Activated T-cell treated with anti-CD3 and anti-CD28 coated beads, Interleukin-2, amount 50 U/mL, for 48 hours (primary cell): ENCODE data around the gene ADM2.
"Not testable (repeated sequence)": the region's sequence is repeated elsewhere in the genome, so short reads cannot be mapped to it uniquely, and the experiment has no call there.

Experiments used
- DNase-seq, 2 experiments: peaks; one replicate each; pipeline ENCODE4 v3.0.0-alpha.2; 2020

ADM2 gene, protein sequence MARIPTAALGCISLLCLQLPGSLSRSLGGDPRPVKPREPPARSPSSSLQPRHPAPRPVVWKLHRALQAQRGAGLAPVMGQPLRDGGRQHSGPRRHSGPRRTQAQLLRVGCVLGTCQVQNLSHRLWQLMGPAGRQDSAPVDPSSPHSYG

DNA sequence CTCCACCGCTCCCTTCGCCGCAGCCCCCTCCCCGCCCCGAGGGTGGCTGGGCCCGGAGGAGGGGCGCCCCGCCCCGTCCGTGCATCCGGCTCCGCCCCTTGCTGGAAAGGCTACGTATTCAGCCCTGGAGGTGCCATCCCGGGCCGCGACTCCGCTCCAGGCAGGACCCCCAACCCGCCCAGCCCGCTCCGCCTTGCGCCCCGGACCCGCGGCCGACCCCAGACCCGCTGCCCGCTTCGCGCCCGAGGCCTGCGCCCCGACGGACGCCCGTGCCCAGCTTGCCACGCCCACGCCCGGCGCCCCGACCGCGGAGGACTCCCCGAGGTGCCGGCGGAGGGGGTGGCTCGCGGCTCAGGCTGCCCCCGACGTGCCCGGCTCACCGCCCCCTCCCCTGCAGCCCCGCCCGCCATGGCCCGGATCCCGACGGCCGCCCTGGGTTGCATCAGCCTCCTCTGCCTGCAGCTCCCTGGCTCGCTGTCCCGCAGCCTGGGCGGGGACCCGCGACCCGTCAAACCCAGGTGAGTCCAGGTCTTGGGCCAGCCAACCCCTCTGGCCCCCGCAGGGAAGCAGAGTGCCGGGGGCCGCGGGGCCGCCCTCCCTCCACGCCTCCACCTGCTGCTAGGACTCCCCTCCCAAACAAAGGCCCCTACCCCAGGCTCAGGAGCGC lies at the start of gene ADM2:
Gene ADM2 (plus strand): TSS at position 104 of the 667 bp plus-strand sequence. CDS start 305 bp downstream, at position 409.
- peak; percentile 73 to 79 for DNase-seq

DNA sequence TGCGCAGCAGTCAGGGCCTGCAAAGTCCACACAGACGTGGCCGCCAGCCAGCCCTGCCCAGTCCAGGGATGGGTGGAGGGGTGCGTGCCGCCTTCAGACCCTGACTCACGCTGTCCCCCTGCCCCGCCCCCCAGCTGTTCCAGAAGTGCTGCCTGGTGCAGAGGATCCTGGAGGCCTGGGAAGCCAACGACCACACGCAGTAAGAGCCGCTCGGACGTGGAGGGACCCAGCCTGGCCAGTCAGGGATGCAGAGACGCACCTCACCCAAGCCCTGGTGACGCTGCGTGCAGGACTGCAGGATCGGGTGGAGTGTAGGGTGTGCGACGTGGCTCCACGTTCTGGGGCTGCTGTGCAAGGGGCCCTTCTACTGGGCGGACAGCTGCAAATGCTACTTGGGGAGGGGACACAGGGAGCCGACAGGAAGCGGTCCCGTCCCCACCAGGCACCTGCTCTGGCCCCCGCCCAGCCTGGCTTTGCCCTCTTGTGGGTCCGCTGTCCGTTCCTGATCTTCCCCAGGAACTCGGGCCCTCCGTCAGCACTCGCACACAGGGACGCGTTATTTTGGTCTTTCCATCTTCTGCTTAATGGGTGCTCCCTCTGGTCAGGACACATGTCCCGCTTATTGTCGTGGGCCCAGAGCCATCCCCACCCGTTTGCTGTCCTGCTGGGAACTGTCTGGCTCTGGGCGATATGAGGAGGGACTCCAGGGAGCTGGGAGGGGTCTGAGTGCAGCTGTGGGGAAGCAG lies 49.0 kb upstream of the ADM2 start:
- no peak for DNase-seq

DNA sequence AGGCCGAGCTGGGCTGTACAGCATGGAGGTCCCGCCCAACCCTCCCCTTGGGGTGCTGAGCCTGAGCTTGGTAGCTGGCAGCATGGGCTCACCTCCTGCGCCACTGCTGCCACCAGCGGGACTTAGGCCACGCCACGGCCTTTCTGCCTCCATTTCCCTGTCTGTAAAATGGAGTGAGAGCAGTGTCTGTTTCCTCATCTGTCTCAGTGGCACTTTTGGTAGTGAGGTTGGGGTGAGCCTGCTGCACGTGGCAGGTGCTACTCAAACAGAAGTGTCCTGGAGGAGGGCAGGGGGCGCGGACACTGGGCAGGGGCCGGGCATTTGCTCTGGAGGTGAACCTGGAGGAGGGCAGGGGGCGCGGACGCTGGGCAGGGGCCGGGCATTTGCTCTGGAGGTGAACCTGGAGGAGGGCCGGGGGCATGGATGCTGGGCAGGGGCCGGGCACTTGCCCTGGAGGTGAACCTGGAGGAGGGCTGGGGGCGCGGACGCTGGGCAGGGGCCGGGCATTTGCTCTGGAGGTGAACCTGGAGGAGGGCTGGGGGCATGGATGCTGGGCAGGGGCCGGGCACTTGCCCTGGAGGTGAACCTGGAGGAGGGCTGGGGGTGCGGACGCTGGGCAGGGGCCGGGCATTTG lies 48.3 kb upstream of the ADM2 start:
- DNase-seq, result not testable (repeated sequence)

DNA sequence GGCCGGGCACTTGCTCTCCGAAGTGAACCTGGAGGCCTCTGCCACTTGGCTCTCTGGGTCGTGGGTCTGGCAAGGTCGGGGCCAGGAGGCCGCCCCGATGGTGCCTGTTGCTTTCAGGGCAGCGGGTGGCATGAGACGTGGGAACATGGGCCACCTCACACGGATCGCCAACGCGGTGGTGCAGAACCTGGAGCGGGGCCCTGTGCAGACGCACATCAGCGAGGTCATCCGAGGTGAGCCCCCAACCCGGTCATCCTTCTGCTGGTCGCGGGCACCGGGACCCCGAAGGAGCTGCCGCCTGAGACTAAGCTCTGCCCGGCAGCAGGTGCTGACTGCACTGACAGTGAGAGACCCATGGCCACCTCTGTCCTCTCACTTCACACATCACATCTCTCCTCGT lies 46.5 kb upstream of the ADM2 start:
- DNase-seq, result no peak

DNA sequence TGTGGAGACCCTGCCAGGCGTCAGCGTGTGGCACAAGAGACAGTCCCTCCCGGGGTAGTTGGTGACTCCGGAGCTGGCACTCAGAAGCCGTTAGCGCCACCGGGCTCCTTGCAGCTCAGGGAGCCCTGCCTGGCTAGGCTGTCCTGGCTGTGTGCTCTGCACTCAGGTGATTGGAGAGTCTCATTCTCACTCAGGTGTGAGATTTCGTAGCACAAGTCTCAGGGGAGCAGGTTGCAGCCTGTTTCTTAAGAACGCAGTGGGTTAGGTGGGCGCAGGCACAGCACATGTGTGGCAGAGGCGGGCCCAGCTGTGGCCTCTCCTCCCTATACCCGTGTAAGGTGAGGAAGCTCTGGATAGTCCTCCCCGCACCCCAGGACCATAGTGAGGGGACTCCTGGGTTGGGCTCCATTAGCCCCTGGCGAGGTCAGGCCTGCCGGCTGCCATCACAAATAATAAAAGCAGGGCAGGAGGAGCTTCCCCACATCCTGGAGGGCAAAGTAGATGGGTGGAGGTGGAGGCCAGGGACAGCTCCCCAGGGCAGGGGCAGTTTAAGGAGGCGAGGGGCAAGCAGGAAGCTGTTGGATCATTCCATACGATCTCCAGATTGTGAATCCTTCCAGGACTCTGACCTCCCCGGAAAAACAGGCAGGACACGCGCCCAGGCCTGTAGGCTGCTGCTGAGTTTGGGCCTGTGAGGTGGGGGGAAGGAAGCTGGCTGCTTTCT lies 45.9 kb upstream of the ADM2 start:
- no peak for DNase-seq

DNA sequence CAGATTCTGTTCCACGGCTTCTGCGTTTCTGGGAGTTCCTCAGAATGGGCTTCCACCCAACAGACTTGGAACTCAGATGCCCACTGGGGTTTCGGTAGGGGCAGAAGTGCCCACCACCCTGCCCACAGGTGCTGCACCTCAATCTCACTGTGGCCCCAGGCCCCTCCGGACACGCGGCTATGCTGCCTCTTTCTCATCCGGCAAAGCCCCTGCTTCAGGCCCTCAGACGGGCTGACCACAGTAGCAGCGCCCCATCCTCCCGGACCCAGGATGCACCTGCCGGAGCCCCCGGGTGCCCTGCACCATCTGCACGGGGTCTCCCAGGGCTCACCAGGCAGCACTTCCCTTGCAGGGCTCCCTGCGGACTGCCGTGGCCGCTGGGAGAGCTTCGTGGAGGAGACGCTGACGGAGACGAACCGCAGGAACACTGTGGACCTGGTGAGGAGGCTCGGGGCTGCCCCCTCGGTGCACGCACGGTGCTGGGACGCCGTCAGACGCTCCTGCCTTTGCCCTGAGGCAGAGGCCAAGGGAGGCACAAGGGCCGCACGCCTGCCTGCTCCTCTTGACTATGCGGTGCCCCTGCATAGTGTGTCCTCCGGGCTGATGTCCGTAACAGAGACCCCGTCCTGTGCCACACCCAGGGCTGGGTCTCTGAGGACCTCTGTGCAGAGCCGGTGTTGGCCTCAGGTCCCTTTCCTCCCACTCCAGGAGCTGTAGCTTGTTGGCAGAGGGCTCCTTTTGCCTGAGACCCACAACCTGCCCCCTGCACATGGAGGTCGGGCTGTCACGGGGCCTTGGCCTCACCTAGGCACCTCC lies 45.1 kb upstream of the ADM2 start:
- DNase-seq, result no peak

DNA sequence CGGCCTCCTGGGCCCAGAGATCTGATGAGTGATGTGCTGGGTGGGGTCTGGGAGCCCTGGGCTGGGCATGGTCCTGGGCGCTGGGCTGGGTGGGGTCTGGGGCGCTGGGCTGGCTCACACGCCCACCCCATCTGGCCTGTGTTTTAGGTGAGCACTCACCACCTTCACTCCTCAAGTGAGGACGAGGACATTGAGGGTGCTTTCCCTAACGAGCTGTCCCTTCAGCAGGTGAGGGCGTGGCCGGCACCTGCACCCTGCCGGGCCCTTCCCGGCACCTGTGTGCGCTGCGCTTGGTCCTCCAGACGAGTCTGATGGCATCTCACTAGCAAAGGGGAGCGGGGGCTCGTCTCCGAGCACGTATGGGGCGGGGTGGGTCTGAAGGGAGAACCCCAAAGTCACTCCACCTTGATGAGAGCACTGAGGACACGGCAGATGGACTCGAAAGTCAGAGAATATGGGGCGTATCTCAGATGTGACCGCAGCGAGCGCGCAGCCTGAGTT lies 44.5 kb upstream of the ADM2 start:
- DNase-seq, result no peak

DNA sequence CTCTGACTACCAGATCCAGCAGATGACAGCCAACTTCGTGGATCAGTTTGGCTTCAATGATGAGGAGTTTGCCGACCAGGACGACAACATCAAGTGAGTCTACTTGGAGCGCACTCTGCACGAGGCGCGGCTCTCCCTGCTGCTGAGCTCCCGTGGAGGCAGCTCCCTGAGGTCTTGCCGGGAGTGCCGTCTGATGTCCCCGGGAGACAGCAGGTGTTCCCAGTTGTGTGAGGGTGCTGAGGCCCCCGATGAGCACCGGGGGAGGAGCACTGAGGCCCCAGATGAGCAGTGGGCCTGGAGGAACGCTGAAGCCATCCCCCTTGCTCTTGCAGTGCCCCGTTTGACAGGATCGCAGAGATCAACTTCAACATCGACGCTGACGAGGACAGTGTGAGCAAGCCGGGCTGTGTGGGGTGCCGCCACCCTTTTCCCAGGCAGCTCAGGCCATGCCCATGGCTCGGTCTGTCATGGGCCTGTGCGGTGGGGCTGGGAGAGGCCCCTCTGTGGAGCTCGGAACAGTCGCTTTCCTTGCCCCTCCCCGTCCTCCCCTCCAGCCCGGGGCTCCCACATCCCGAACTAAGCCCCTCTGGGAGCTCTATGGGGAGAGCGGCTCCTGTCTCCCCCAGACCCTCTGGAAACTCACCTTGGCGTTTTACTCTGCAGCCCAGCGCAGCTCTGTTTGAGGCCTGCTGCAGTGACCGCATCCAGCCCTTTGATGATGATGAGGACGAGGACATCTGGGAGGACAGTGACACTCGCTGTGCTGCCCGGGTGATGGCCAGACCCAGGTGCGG lies 43.6 kb upstream of the ADM2 start:
- no peak for DNase-seq

DNA sequence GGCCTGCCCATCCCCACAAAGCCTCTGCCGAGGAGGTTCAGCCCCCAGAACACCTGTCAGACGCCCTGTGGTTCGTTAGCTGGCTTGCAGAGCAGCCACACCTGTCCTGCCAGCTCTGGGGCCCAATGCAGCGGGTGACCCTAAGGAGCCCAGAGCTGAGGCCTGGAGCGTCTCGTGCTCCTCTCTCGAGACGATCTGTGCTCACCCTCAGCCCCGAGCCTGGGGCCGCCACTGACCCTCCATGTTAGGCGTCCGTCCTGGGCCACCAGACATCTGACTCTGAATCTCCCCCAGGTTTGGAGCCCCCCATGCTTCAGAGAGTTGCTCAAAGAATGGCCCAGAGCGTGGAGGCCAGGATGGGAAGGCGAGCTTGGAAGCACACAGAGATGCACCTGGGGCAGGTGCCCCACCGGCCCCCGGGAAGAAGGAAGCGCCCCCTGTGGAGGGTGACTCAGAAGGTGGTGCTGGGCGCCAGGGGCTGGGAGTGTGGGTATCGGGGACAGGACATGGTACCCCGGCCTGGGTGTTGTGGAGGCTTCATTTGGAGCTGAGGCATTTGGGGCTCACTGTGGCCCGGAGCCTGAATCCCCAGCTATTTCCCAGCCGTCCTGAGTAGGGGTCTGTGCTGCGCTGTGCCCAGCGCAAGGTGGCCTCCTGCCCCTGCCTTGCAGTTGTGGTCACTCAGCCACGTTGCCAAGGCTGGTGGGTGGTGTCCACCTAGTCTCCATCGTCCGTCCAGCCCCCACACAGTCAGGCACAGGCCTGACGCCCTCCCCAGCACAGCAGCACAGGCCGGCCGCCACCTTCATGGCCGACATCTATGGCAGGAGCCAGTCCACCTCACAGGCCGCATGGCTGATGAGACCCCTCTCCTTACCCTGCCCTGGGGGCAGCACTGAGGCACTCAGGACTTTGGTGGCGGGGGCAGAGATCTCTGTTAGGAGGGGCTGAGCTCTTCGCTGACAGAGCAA lies 42.8 kb upstream of the ADM2 start:
- no peak for DNase-seq

DNA sequence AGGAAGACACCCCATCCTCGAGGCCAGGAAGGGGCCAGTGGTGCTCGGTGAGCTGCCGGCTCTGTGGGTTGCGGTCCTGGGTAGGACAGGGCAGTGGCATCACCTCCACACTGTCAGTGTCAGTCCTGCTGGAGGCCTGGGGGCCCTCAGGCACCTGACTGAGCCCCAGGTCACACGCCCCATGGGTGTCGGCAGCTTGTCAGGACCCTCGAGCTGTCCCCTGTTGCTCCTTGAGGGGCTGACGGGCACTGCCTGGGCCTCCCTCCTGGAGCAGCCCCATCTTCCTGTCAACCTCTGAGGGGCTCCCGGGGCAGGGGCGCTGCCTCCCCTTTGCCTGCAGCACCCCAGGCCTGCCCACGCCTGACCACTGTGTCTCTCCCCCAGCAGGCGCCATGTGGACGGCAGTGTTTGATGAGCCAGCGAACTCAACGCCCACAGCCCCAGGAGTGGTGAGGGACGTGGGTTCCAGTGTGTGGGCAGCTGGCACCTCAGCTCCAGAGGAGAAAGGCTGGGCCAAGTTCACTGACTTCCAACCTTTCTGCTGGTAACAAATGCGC lies 42.0 kb upstream of the ADM2 start:
- DNase-seq, result no peak

DNA sequence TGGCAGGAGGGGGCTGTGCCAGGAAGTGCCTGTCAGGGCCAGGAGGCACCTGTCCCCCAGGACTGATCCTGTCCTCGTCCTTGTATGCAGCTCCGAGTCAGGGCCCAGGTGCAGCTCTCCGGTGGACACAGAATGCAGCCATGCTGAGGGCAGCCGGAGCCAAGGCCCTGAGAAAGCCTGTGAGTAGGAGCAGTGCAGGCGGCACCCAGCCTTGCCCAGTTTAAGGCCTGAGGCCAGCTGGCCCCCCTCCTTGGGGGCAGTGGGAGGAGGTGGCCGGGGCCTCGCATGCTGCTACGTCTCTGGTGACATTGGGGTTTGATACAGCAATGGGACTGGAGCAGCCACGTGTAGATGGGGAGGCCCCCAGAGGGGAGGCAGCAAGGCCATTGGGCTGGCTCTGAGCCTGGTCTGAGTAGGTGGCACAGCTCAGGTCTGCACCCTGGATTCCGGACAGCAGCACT lies 41.4 kb upstream of the ADM2 start:
- DNase-seq, result no peak

DNA sequence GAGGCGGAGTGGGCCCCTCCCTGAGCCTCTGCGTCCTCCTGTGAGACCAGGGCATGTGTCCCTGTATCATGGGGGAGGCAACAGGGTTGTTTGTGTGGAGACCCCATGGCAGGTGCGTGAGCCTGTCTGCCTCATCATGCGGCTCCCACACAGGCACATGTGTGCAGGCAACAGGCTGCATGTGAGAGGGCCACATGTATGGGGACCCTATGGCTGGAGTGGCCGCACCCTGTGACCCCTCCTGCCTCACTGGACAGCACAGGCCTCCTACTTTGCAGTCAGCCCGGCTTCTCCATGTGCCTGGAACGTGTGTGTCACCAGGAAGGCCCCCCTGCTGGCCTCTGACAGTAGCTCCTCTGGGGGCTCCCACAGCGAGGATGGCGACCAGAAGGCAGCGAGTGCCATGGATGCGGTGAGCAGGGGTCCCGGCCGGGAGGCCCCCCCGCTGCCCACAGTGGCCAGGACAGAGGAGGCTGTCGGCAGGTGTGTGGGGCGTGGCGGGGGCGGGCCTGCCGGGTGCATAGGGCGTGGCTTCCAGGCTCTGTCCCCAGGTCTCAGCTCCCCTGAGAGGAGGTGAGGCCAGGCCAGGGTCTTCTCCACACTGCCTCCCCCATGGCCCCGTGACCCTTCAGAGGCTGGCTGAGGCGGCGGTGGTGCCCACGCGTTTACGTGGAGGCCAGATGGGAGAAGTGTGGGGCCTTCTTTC lies 40.6 kb upstream of the ADM2 start:
- no peak for DNase-seq

DNA sequence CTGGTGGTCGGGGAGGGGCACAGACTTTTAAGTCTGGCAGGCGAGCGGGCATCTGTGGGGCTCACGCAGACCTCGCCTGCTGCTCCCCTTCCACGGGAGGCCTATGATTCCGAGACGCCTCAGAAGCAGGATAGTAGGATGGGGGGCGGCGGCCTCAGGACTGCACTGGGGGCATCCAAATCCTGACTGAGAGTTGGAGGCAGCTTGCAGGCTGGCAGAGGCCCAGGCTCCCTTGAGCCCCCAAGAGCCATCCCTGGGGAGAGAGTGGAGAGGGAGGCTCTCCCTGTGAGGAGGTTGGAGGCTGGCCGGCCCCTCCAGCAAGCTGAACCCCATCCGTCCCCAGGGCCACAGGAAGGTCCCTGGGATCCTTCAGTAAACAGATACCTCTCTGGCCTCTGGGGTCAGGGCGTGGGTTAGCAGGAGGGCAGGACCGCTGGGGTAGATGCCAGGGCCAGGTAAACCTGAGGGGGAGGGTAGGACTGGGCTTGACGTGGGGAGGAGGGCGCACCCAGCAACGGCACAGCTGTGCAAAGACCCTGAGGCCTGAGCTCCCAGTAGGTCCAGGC lies 39.8 kb upstream of the ADM2 start:
- no peak for DNase-seq

DNA sequence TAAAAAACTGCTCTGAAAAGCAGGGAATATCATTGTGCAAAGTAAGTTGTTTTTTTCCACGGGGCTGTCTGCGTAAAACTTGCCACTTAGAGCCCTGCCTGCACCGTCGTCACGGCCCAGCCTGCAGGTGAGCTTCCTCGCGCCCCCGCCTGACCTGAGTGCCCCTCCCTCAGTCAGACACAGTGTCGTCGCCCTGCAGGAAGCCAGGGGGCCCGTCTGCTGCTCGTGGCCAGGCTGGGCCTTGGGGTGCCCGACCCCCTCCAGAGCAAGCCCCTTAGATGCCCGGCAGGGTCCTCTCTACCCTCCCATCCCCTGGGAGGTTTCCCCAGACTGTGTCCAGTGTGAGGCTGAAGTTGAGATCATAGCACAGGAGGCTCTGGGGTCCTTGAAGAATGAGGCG lies 38.1 kb upstream of the ADM2 start:
- no peak for DNase-seq

DNA sequence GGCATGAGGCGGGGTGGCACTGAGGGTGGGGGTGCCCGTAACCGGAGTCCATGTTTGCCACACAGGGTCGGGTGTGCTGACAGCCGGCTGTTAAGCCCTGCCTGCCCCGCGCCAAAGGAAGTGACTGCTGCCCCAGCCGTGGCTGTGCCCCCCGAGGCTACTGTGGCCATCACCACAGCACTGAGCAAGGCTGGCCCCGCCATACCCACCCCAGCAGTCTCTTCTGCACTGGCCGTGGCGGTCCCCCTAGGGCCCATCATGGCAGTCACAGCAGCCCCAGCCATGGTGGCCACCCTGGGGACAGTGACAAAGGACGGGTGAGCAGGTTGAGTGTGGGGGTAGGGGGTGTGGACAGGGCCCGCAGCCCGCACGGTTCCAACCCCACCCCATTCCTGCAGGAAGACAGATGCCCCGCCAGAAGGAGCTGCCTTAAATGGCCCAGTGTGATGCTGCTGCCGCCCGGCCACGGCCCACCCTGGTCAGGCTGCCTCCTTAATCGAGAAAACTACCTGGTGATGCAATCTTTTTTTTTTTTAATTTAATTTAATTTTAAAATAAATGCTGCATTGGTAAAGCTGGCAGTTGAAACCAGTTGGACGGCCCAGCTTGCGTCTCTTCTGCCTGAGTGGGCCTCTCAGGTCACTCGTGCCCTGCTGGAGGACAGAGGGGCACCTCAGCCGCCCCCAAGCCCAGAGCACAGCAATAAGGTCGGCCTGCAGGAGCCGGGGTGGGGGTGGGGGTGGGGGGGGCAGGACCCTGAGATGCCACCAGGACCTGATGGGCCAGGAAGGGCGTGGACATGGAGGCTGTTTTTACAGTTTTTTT lies 37.3 kb upstream of the ADM2 start:
- DNase-seq, result no peak

DNA sequence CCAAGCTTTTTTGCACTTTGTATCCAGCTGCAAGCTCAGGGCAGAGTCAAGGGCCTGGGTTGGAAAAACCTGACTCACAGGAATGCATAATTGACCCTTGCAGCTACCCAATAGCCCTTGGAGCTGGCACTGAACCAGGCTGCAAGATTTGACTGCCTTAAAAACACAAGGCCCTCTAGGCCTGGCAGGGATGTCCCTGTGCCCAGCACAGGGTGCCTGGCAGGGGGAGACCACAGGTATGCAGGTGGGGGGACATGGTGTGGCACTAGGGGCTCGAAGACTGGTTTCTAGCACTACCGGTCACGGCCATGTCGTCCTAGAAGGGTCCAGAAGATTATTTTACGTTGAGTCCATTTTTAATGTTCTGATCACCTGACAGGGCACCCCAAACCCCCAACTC lies 36.7 kb upstream of the ADM2 start:
- no peak for DNase-seq

DNA sequence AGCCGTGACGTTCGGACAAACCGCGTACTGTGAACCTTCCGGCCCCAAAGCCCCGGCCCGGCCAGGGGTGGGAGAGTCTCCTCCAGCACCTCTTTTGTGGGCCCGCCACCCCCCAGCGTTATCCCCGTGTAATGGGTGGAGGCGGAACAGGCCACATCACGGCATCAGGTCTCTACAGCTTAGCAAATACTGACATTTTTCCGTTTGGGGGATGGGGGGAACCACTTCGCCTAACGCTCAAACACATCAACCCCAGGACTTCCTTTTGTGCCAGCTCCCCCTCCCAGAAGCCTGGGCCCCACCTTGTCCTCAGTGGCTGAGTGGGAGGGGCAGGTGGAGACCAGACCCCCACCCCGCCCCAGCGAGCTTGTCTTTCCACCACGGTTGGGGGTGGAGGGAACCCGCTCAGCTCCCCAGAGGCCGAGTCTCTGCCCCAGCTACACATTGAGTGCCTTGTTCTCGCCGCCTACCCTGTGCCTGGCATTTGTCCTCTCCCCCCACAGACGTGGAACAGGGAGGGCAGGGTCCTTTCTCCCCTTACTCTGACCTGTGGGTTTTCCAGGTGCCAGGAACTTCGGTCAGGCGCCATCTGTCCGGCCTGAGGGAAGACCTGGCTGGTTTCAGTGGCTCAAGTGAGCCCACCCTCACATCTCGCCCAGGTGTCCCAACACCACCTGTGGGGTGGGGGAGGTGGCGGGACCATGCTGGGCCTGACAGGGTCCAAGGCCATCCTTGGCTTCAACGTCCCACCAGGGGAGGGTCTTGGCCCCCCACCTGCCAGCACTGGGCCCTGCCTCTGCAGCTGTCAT lies 36.1 kb upstream of the ADM2 start:
- no peak for DNase-seq
